Tibial nerve (tissue), 4 donors: ENCODE results near the gene RAMP1. TPM values are rescaled to one million over a fixed set of nuclear protein-coding genes. Genes with fewer than 3 reads are reported as not detected.

Experiments
- DNase-seq, 2 donors: peaks; one replicate each; pipeline ENCODE4 v3.0.0-alpha.2; 2019; ENCODE audit warnings: low spot score in 2 of 2
- H3K27ac ChIP-seq, 4 donors: fragments of 200-600 bp; sonication (generic) in 3 of 4; one replicate each; pipeline ENCODE4 v1.5.1; 2017 to 2019; ENCODE audit warnings: mild to moderate bottlenecking in 1 of 4
- H3K27me3 ChIP-seq, 2 donors: fragments of 200-600 bp; sonication (generic) in 1 of 2; one replicate each; pipeline versions ENCODE4 v1.5.1 to v1.6.0; 2017 to 2019
- H3K36me3 ChIP-seq, 3 donors: fragments of 200-600 bp; sonication (generic); one replicate each; pipeline ENCODE4 v1.5.1; 2018 to 2019
- H3K4me1 ChIP-seq, 4 donors: fragments of 200-600 bp; sonication (generic) in 3 of 4; one replicate each; pipeline ENCODE4 v1.5.1; 2017 to 2019
- H3K4me3 ChIP-seq, 4 donors: fragments of 200-600 bp; sonication (generic) in 3 of 4; one replicate each; pipeline ENCODE4 v1.5.1; 2017 to 2019; ENCODE audit warnings: mild to moderate bottlenecking in 1 of 4, moderate library complexity in 1 of 4
- H3K9me3 ChIP-seq, 4 donors: fragments of 200-600 bp; sonication (generic) in 3 of 4; one replicate each; pipeline ENCODE4 v1.5.1; 2017 to 2019
- CTCF ChIP-seq, 5 experiments: fragments of 200-600 bp in 3 of 5; fragments of 450-650 bp in 2 of 5; sonication (generic) in 3 of 5; IDR thresholded peaks; one replicate each; pipeline ENCODE4 v1.5.1; 2016 to 2019; ENCODE audit warnings: antibody characterized with exemption in 5 of 5, mild to moderate bottlenecking in 3 of 5, moderate library complexity in 2 of 5
- EP300 ChIP-seq, 2 donors: sonication (generic); formaldehyde crosslinking; IDR thresholded peaks; one replicate each; pipeline ENCODE4 v1.6.1; 2017; ENCODE audit warnings: antibody characterized with exemption in 2 of 2, mild to moderate bottlenecking in 1 of 2
- POLR2A ChIP-seq, 2 donors: fragments of 450-650 bp; IDR thresholded peaks; one replicate each; pipeline ENCODE4 v1.6.1; 2017; ENCODE audit warnings: antibody characterized with exemption in 2 of 2, mild to moderate bottlenecking in 2 of 2, moderate library complexity in 2 of 2
- WGBS, 2 donors: methylation state at CpG; one replicate each; pipeline ENCODE4 v1.1.5; 2018; 5-methylcytosine and 5-hydroxymethylcytosine counted together
- total RNA-seq, 4 donors: library from RNA; depleted of rRNA; stranded (reverse); fragments of >200 nt; gene quantifications; one replicate each; pipeline ENCODE4 v1.1.0, GENCODE V29; 2016

Gene RAMP1
- total RNA-seq, 4 donors from 2014 or later = 60.6 to 105 (median 76.2) TPM

- no peak for DNase-seq
- no peak overlapping the region for H3K4me3 ChIP-seq
These were observed 3.1 kb downstream of the RAMP1 start for GRCh38 chr2:237862528-237862895.

GRCh38 chr2:237863102-237863511 is 3.7 kb downstream of the RAMP1 start:
- no peak for TF ChIP-seq POLR2A (IDR thresholded peaks at IDR 0.05)
- TF ChIP-seq CTCF (IDR thresholded peaks at IDR 0.05) = no peak
- TF ChIP-seq EP300 (IDR thresholded peaks at IDR 0.05) = no peak
- 87 to 88% methylated on average over 3 to 4 of the region's 4 CpGs for WGBS, 2 donors
- no peaks in the 10 kb centered on the region for H3K36me3 ChIP-seq
- no peak overlapping the region for H3K4me3 ChIP-seq
- H3K9me3 ChIP-seq = no peaks in the 10 kb centered on the region
- peak overlapping the region in 2 of 4 donors; percentile 65 to 71 for H3K27ac ChIP-seq
- peaks cover 0 to 24% (median 15%) of the 10 kb centered on the region in 4 donors for H3K4me1 ChIP-seq
- H3K27me3 ChIP-seq = peaks cover 0 to 25% of the 10 kb centered on the region in 2 donors
- no peak for DNase-seq

More at GRCh38 chr2:237862528-237862895, 3.1 kb downstream of the RAMP1 start:
- Histone ChIP-seq H3K9me3 (no peaks in the 10 kb centered on the region), H3K27ac (peak overlapping the region in 1 of 4 donors; percentile 65), H3K27me3 (peaks cover 0 to 25% of the 10 kb centered on the region in 2 donors), H3K36me3 (no peaks in the 10 kb centered on the region), H3K4me1 (peaks cover 0 to 24% (median 15%) of the 10 kb centered on the region in 4 donors)
- TF ChIP-seq EP300 (IDR thresholded peaks at IDR 0.05) (no peak), CTCF (IDR thresholded peaks at IDR 0.05) (no peak), POLR2A (IDR thresholded peaks at IDR 0.05) (no peak)
- WGBS, 2 donors = 91 to 95% methylated on average over 7 to 8 of the region's 8 CpGs

GRCh38 chr2:237863689-237864443 is 4.4 kb downstream of the RAMP1 start:
- no peak overlapping the region for H3K4me3 ChIP-seq
- DNase-seq = no peak
- no peak for TF ChIP-seq POLR2A (IDR thresholded peaks at IDR 0.05)
- TF ChIP-seq CTCF (IDR thresholded peaks at IDR 0.05) = no peak
- no peak for TF ChIP-seq EP300 (IDR thresholded peaks at IDR 0.05)
- peaks cover 0 to 21% (median 11%) of the 10 kb centered on the region in 4 donors for H3K4me1 ChIP-seq
- no peaks in the 10 kb centered on the region for H3K36me3 ChIP-seq
- no peaks in the 10 kb centered on the region for H3K9me3 ChIP-seq
- H3K27me3 ChIP-seq = peaks cover 0 to 20% of the 10 kb centered on the region in 2 donors
- peak overlapping the region in 2 of 4 donors; percentile 65 to 71 for H3K27ac ChIP-seq
- WGBS, 2 donors = 68 to 75% methylated on average over 16 to 18 of the region's 22 CpGs

GRCh38 chr2:237864444-237864931 is 5.1 kb downstream of the RAMP1 start:
- WGBS, 2 donors = 69 to 81% methylated on average over 10 of the region's 10 CpGs
- Histone ChIP-seq H3K27me3 (peaks cover 0 to 16% of the 10 kb centered on the region in 2 donors), H3K27ac (peak overlapping the region in 2 of 4 donors; percentile 65 to 71), H3K4me3 (no peak overlapping the region), H3K36me3 (no peaks in the 10 kb centered on the region), H3K4me1 (peaks cover 0 to 16% (median 9%) of the 10 kb centered on the region in 4 donors), H3K9me3 (no peaks in the 10 kb centered on the region)
- no peak for TF ChIP-seq EP300 (IDR thresholded peaks at IDR 0.05)
- no peak for TF ChIP-seq CTCF (IDR thresholded peaks at IDR 0.05)
- TF ChIP-seq POLR2A (IDR thresholded peaks at IDR 0.05) = no peak
- no peak for DNase-seq
